GM23338 (cell line): Measurements from ENCODE around the gene MSH3. TPM values are rescaled to one million over a fixed set of nuclear protein-coding genes. Genes with fewer than 3 reads are reported as not detected.

Experiments used
- ATAC-seq: fragments of 200-7000 bp; cut with Tn5 transposase; 3 replicates; pipeline ENCODE4 v1.9.1; 2020
- DNase-seq: peaks from one replicate; pipeline ENCODE4 v3.0.0-alpha.2; 2015; ENCODE audit warnings: low spot score
- H2AFZ ChIP-seq: fragments of 200-600 bp; sonication (generic); 2 replicates; pipeline ENCODE4 v1.8.0; 2016; ENCODE audit warnings: antibody characterized with exemption, mild to moderate bottlenecking, moderate library complexity
- H3F3A ChIP-seq: fragments of 200-600 bp; sonication (generic); replicated peaks from 2 replicates; pipeline ENCODE4 v1.8.0; 2017; ENCODE audit warnings: antibody characterized with exemption, mixed run types, low read depth
- H3K27ac ChIP-seq: fragments of 200-600 bp; sonication (generic); 2 replicates; pipeline ENCODE4 v1.6.1; 2016; ENCODE audit warnings: low read depth
- H3K27me3 ChIP-seq: fragments of 200-600 bp; sonication (generic); 2 replicates; pipeline ENCODE4 v1.8.0; 2016; ENCODE audit warnings: mild to moderate bottlenecking, mixed run types, moderate library complexity; ENCODE audit not compliant: insufficient read depth
- H3K36me3 ChIP-seq: fragments of 200-600 bp; sonication (generic); 2 replicates; pipeline ENCODE4 v1.8.0; 2016; ENCODE audit warnings: mild to moderate bottlenecking; ENCODE audit not compliant: insufficient read depth
- H3K4me1 ChIP-seq: fragments of 200-600 bp; sonication (generic); 2 replicates; pipeline ENCODE4 v1.8.0; 2016; ENCODE audit warnings: mild to moderate bottlenecking, moderate library complexity; ENCODE audit not compliant: insufficient read depth
- H3K4me2 ChIP-seq: fragments of 200-600 bp; sonication (generic); 2 replicates; pipeline ENCODE4 v1.7.1; 2017; ENCODE audit warnings: mixed run types
- H3K4me3 ChIP-seq: fragments of 200-600 bp; sonication (generic); 2 replicates; pipeline ENCODE4 v1.6.1; 2016; ENCODE audit warnings: mixed run types
- H3K79me2 ChIP-seq: fragments of 200-600 bp; sonication (generic); replicated peaks from 2 replicates; pipeline ENCODE4 v1.8.0; 2017; ENCODE audit warnings: mild to moderate bottlenecking; ENCODE audit not compliant: insufficient read depth
- H3K9me2 ChIP-seq: fragments of 200-600 bp; sonication (generic); 2 replicates; pipeline ENCODE4 v1.8.0; 2017; ENCODE audit not compliant: insufficient read depth
- H4K20me1 ChIP-seq: fragments of 200-600 bp; sonication (generic); replicated peaks from 2 replicates; pipeline ENCODE4 v1.8.0; 2017; ENCODE audit warnings: mild to moderate bottlenecking; ENCODE audit not compliant: insufficient read depth
- H3K27ac Mint-ChIP-seq: 2 replicates; pipeline ENCODE4 v1.8.0; 2020; ENCODE audit warnings: inconsistent platforms, mild to moderate bottlenecking, moderate library complexity, mixed read lengths
- H3K27me3 Mint-ChIP-seq: 3 replicates; pipeline ENCODE4 v1.8.0; 2022; ENCODE audit warnings: low read depth, mild to moderate bottlenecking, moderate library complexity, mixed read lengths, inconsistent platforms; ENCODE audit not compliant: insufficient read depth, poor library complexity
- H3K36me3 Mint-ChIP-seq: 3 replicates; pipeline ENCODE4 v1.8.0; 2021; ENCODE audit warnings: low read depth, mild to moderate bottlenecking, inconsistent platforms, moderate library complexity, mixed read lengths
- H3K4me1 Mint-ChIP-seq: 3 replicates; pipeline ENCODE4 v1.8.0; 2020; ENCODE audit warnings: mild to moderate bottlenecking, inconsistent platforms, mixed read lengths
- H3K4me3 Mint-ChIP-seq: 3 replicates; pipeline ENCODE4 v1.8.0; 2021; ENCODE audit warnings: moderate library complexity, mild to moderate bottlenecking, inconsistent platforms, mixed read lengths
- H3K9me3 Mint-ChIP-seq: 3 replicates; pipeline ENCODE4 v1.8.0; 2020; ENCODE audit warnings: moderate library complexity, mild to moderate bottlenecking, inconsistent platforms, mixed read lengths
- CREB1 ChIP-seq: fragments of 250-450 bp; sonication (Bioruptor Pico); IDR thresholded peaks from 2 replicates; pipeline ENCODE4 v1.5.0; 2020; ENCODE audit warnings: low read depth, mild to moderate bottlenecking, moderate library complexity
- CTCF ChIP-seq, 2 experiments: fragments of 200-600 bp in 1 of 2; sonication (generic) in 1 of 2; conservative IDR thresholded peaks; 2 replicates each; pipeline versions ENCODE4 v1.5.1 to v1.6.1; 2016 to 2017; ENCODE audit warnings: antibody characterized with exemption in 2 of 2, low read depth in 2 of 2, mild to moderate bottlenecking in 2 of 2, moderate library complexity in 1 of 2
- EZH2 ChIP-seq: fragments of 200-600 bp; sonication (generic); IDR thresholded peaks from one replicate; pipeline ENCODE4 v1.8.0; 2017; ENCODE audit warnings: antibody characterized with exemption, mild to moderate bottlenecking, low read depth; ENCODE audit not compliant: unreplicated experiment
- EZH2phosphoT487 ChIP-seq: fragments of 200-600 bp; sonication (generic); IDR thresholded peaks from one replicate; pipeline ENCODE4 v1.8.1; 2018; ENCODE audit warnings: antibody characterized with exemption; ENCODE audit not compliant: unreplicated experiment
- JUNB ChIP-seq: IDR thresholded peaks from one replicate; pipeline ENCODE4 v1.6.1; 2016; ENCODE audit warnings: antibody characterized with exemption; ENCODE audit not compliant: unreplicated experiment
- NANOG ChIP-seq: IDR thresholded peaks from 2 replicates; pipeline ENCODE4 v1.6.1; 2016; ENCODE audit warnings: antibody characterized with exemption, borderline replicate concordance
- POLR2AphosphoS5 ChIP-seq: IDR thresholded peaks from 2 replicates; pipeline ENCODE4 v1.6.1; 2016; ENCODE audit warnings: antibody characterized with exemption, low read depth
- STAT1 ChIP-seq: IDR thresholded peaks from one replicate; pipeline ENCODE4 v1.6.1; 2016; ENCODE audit warnings: antibody characterized with exemption; ENCODE audit not compliant: unreplicated experiment
- ZNF114 ChIP-seq: fragments of 250-450 bp; sonication (Bioruptor Pico); IDR thresholded peaks from 2 replicates; pipeline ENCODE4 v1.5.0; 2020; ENCODE audit warnings: mild to moderate bottlenecking, moderate library complexity
- ZNF331 ChIP-seq: fragments of 250-450 bp; sonication (Bioruptor Pico); IDR thresholded peaks from 2 replicates; pipeline ENCODE4 v1.5.0; 2020; ENCODE audit warnings: low read depth, mild to moderate bottlenecking, moderate library complexity
- polyA plus RNA-seq: library from polyadenylated mRNA; unstranded; fragments of >200 nt; fragmentation: Nextera tagmentation; extraction: Ambion mirVana; gene quantifications from 2 replicates; pipeline ENCODE4 v1.2.1, GENCODE V29; 2016
- total RNA-seq: library from RNA; depleted of rRNA; stranded (reverse); fragments of >200 nt; shearing (Covaris generic); gene quantifications from 2 replicates; pipeline ENCODE4 v1.2.3, GENCODE V29; 2014
- TF ChIP-seq, protein P1 (sequence below): IDR thresholded peaks from one replicate; pipeline ENCODE4 v1.6.1; 2018; ENCODE audit warnings: antibody characterized with exemption; ENCODE audit not compliant: unreplicated experiment
- TF ChIP-seq, protein P2 (sequence below): IDR thresholded peaks from 2 replicates; pipeline ENCODE4 v1.6.1; 2016; ENCODE audit warnings: antibody characterized with exemption
- TF ChIP-seq, protein P3 (sequence below): fragments of 250-450 bp; sonication (Bioruptor Pico); IDR thresholded peaks from 2 replicates; pipeline ENCODE4 v1.5.0; 2020; ENCODE audit warnings: mild to moderate bottlenecking, moderate library complexity

Gene MSH3
- total and polyA plus RNA-seq, 2 experiments from 2014 or later = 13.3 to 16.6 TPM

- TF ChIP-seq, protein P1, sequence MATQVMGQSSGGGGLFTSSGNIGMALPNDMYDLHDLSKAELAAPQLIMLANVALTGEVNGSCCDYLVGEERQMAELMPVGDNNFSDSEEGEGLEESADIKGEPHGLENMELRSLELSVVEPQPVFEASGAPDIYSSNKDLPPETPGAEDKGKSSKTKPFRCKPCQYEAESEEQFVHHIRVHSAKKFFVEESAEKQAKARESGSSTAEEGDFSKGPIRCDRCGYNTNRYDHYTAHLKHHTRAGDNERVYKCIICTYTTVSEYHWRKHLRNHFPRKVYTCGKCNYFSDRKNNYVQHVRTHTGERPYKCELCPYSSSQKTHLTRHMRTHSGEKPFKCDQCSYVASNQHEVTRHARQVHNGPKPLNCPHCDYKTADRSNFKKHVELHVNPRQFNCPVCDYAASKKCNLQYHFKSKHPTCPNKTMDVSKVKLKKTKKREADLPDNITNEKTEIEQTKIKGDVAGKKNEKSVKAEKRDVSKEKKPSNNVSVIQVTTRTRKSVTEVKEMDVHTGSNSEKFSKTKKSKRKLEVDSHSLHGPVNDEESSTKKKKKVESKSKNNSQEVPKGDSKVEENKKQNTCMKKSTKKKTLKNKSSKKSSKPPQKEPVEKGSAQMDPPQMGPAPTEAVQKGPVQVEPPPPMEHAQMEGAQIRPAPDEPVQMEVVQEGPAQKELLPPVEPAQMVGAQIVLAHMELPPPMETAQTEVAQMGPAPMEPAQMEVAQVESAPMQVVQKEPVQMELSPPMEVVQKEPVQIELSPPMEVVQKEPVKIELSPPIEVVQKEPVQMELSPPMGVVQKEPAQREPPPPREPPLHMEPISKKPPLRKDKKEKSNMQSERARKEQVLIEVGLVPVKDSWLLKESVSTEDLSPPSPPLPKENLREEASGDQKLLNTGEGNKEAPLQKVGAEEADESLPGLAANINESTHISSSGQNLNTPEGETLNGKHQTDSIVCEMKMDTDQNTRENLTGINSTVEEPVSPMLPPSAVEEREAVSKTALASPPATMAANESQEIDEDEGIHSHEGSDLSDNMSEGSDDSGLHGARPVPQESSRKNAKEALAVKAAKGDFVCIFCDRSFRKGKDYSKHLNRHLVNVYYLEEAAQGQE = no peak
- TF ChIP-seq ZNF331 (CRISPR knock-in tag) (no peak), STAT1 (no peak), NANOG (no peak), POLR2AphosphoS5 (no peak), CREB1 (CRISPR knock-in tag) (no peak), EZH2 (no peak), ZNF114 (CRISPR knock-in tag) (no peak), EZH2phosphoT487 (no peak)
Observed at GRCh38 chr5:80703291-80703690, 48.8 kb downstream of the MSH3 start (continued).

DNA sequence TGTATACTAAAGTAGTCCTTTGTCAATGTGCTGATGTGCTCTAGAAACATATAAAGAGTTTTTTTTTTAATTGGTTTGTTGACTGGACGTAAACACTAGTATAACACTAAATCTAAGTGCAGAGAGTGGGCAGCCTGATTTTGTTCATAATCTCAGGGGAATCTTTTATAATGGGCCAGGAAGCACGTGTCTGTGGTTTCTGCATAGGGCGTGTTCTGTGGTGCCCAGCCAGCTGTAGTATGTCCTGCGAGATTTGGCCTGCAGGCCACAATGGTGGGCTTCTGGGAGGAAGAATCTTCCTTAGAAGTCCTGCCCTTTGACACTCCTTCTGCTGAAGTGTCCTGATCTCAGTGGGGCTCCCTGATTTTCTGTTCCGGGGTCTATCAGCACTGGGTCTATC lies 49.3 kb downstream of the MSH3 start:
- peak overlapping the region; percentile 84; the same call in 1 of the 2 replicates for H3K27ac Mint-ChIP-seq
- no peaks in the 10 kb centered on the region for H3K27me3 Mint-ChIP-seq
- H3K27ac ChIP-seq = peak overlapping the region; percentile 20; the same call in 1 of the 2 replicates
- ATAC-seq (peak; percentile 25; the same call in 2 of the 3 replicates), DNase-seq (no peak)
- no peak overlapping the region for H3K4me3 Mint-ChIP-seq
- no peak overlapping the region for H3K4me3 ChIP-seq
- H4K20me1 ChIP-seq = no peaks in the 10 kb centered on the region
- no peaks in the 10 kb centered on the region for H3K27me3 ChIP-seq
- H3K36me3 Mint-ChIP-seq = peaks cover 13% of the 10 kb centered on the region
- H3K9me3 Mint-ChIP-seq = no peaks in the 10 kb centered on the region
- peak overlapping the region; percentile 54 for H3K4me2 ChIP-seq
- no peak overlapping the region for H2AFZ ChIP-seq
- H3K9me2 ChIP-seq = no peaks in the 10 kb centered on the region
- no peaks in the 10 kb centered on the region for H3K36me3 ChIP-seq
- H3K4me1 Mint-ChIP-seq = peaks cover 21% of the 10 kb centered on the region
- H3K79me2 ChIP-seq = no peaks in the 10 kb centered on the region
- no peaks in the 10 kb centered on the region for H3F3A ChIP-seq
- peaks cover 23% of the 10 kb centered on the region for H3K4me1 ChIP-seq
- TF ChIP-seq CTCF (conservative IDR thresholded peaks at IDR 0.05; ENCODE audit: low read depth in 2 of 2) = no peak
- no peak for TF ChIP-seq POLR2AphosphoS5
- no peak for TF ChIP-seq CREB1 (CRISPR knock-in tag)
- TF ChIP-seq, protein P2, sequence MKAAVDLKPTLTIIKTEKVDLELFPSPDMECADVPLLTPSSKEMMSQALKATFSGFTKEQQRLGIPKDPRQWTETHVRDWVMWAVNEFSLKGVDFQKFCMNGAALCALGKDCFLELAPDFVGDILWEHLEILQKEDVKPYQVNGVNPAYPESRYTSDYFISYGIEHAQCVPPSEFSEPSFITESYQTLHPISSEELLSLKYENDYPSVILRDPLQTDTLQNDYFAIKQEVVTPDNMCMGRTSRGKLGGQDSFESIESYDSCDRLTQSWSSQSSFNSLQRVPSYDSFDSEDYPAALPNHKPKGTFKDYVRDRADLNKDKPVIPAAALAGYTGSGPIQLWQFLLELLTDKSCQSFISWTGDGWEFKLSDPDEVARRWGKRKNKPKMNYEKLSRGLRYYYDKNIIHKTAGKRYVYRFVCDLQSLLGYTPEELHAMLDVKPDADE = no peak
- no peak for TF ChIP-seq NANOG
- TF ChIP-seq EZH2 = no peak
- no peak for TF ChIP-seq STAT1
- no peak for TF ChIP-seq ZNF114 (CRISPR knock-in tag)
- no peak for TF ChIP-seq EZH2phosphoT487
- TF ChIP-seq JUNB = no peak
- TF ChIP-seq, protein P3, sequence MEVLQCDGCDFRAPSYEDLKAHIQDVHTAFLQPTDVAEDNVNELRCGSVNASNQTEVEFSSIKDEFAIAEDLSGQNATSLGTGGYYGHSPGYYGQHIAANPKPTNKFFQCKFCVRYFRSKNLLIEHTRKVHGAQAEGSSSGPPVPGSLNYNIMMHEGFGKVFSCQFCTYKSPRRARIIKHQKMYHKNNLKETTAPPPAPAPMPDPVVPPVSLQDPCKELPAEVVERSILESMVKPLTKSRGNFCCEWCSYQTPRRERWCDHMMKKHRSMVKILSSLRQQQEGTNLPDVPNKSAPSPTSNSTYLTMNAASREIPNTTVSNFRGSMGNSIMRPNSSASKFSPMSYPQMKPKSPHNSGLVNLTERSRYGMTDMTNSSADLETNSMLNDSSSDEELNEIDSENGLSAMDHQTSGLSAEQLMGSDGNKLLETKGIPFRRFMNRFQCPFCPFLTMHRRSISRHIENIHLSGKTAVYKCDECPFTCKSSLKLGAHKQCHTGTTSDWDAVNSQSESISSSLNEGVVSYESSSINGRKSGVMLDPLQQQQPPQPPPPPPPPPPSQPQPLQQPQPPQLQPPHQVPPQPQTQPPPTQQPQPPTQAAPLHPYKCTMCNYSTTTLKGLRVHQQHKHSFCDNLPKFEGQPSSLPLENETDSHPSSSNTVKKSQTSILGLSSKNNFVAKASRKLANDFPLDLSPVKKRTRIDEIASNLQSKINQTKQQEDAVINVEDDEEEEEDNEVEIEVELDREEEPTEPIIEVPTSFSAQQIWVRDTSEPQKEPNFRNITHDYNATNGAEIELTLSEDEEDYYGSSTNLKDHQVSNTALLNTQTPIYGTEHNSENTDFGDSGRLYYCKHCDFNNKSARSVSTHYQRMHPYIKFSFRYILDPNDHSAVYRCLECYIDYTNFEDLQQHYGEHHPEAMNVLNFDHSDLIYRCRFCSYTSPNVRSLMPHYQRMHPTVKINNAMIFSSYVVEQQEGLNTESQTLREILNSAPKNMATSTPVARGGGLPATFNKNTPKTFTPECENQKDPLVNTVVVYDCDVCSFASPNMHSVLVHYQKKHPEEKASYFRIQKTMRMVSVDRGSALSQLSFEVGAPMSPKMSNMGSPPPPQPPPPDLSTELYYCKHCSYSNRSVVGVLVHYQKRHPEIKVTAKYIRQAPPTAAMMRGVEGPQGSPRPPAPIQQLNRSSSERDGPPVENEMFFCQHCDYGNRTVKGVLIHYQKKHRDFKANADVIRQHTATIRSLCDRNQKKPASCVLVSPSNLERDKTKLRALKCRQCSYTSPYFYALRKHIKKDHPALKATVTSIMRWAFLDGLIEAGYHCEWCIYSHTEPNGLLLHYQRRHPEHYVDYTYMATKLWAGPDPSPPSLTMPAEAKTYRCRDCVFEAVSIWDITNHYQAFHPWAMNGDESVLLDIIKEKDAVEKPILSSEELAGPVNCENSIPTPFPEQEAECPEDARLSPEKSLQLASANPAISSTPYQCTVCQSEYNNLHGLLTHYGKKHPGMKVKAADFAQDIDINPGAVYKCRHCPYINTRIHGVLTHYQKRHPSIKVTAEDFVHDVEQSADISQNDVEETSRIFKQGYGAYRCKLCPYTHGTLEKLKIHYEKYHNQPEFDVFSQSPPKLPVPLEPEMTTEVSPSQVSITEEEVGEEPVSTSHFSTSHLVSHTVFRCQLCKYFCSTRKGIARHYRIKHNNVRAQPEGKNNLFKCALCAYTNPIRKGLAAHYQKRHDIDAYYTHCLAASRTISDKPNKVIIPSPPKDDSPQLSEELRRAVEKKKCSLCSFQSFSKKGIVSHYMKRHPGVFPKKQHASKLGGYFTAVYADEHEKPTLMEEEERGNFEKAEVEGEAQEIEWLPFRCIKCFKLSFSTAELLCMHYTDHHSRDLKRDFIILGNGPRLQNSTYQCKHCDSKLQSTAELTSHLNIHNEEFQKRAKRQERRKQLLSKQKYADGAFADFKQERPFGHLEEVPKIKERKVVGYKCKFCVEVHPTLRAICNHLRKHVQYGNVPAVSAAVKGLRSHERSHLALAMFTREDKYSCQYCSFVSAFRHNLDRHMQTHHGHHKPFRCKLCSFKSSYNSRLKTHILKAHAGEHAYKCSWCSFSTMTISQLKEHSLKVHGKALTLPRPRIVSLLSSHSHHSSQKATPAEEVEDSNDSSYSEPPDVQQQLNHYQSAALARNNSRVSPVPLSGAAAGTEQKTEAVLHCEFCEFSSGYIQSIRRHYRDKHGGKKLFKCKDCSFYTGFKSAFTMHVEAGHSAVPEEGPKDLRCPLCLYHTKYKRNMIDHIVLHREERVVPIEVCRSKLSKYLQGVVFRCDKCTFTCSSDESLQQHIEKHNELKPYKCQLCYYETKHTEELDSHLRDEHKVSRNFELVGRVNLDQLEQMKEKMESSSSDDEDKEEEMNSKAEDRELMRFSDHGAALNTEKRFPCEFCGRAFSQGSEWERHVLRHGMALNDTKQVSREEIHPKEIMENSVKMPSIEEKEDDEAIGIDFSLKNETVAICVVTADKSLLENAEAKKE (CRISPR knock-in tag) = no peak
